ENCODE data around the gene SLC6A12.

SLC6A12 gene

GRCh38 chr12:212415-212714 lies 1.6 kb downstream of the SLC6A12 start:
- no peak for DNase-seq (ENCODE audit: insufficient read length)
- TF ChIP-seq POLR2AphosphoS5 (IDR thresholded peaks at IDR 0.05; ENCODE audit: low read depth, low read length) (no peak), POLR2A (IDR thresholded peaks at IDR 0.05; ENCODE audit: low read depth, low read length) (no peak), TAF1 (IDR thresholded peaks at IDR 0.05; ENCODE audit: borderline replicate concordance, low read depth, low read length) (no peak)
- no peak for FAIRE-seq

- no peak for TF ChIP-seq TAF1 (IDR thresholded peaks at IDR 0.05; ENCODE audit: borderline replicate concordance, low read depth, low read length)
- no peak for TF ChIP-seq POLR2A (IDR thresholded peaks at IDR 0.05; ENCODE audit: low read depth, low read length)
- TF ChIP-seq POLR2AphosphoS5 (IDR thresholded peaks at IDR 0.05; ENCODE audit: low read depth, low read length): no peak
- DNase-seq (ENCODE audit: insufficient read length): no peak
- FAIRE-seq: no peak
Measured at GRCh38 chr12:211639-212414, 2.1 kb downstream of the SLC6A12 start.

- no peak for DNase-seq (ENCODE audit: insufficient read length)
- no peak for FAIRE-seq
- TF ChIP-seq POLR2AphosphoS5 (IDR thresholded peaks at IDR 0.05; ENCODE audit: low read depth, low read length) (no peak), TAF1 (IDR thresholded peaks at IDR 0.05; ENCODE audit: borderline replicate concordance, low read depth, low read length) (no peak), POLR2A (IDR thresholded peaks at IDR 0.05; ENCODE audit: low read depth, low read length) (no peak)
Measured at GRCh38 chr12:211142-211465, 2.9 kb downstream of the SLC6A12 start.

GRCh38 chr12:210277-211141 lies 3.4 kb downstream of the SLC6A12 start:
- DNase-seq (ENCODE audit: insufficient read length) (no peak), FAIRE-seq (no peak)
- TF ChIP-seq POLR2AphosphoS5 (IDR thresholded peaks at IDR 0.05; ENCODE audit: low read depth, low read length) (no peak), TAF1 (IDR thresholded peaks at IDR 0.05; ENCODE audit: borderline replicate concordance, low read depth, low read length) (no peak), POLR2A (IDR thresholded peaks at IDR 0.05; ENCODE audit: low read depth, low read length) (no peak)

GRCh38 chr12:209851-210250 lies 4.1 kb downstream of the SLC6A12 start:
- no peak for TF ChIP-seq POLR2AphosphoS5 (IDR thresholded peaks at IDR 0.05; ENCODE audit: low read depth, low read length)
- no peak for TF ChIP-seq POLR2A (IDR thresholded peaks at IDR 0.05; ENCODE audit: low read depth, low read length)
- TF ChIP-seq TAF1 (IDR thresholded peaks at IDR 0.05; ENCODE audit: borderline replicate concordance, low read depth, low read length): no peak
- DNase-seq (ENCODE audit: insufficient read length) (no peak), FAIRE-seq (no peak)

- TF ChIP-seq POLR2A (IDR thresholded peaks at IDR 0.05; ENCODE audit: low read depth, low read length) (no peak), TAF1 (IDR thresholded peaks at IDR 0.05; ENCODE audit: borderline replicate concordance, low read depth, low read length) (no peak), POLR2AphosphoS5 (IDR thresholded peaks at IDR 0.05; ENCODE audit: low read depth, low read length) (no peak)
- no peak for FAIRE-seq
- no peak for DNase-seq (ENCODE audit: insufficient read length)
Measured at GRCh38 chr12:209246-209645, 4.7 kb downstream of the SLC6A12 start.

- DNase-seq (ENCODE audit: insufficient read length): no peak
- no peak for TF ChIP-seq POLR2A (IDR thresholded peaks at IDR 0.05; ENCODE audit: low read depth, low read length)
- no peak for FAIRE-seq
Measured at GRCh38 chr12:208813-209212, 5.1 kb downstream of the SLC6A12 start.

- DNase-seq (ENCODE audit: insufficient read length) (no peak), FAIRE-seq (no peak)
- TF ChIP-seq POLR2A (IDR thresholded peaks at IDR 0.05; ENCODE audit: low read depth, low read length): no peak
- TF ChIP-seq TAF1 (IDR thresholded peaks at IDR 0.05; ENCODE audit: borderline replicate concordance, low read depth, low read length): no peak
- TF ChIP-seq POLR2AphosphoS5 (IDR thresholded peaks at IDR 0.05; ENCODE audit: low read depth, low read length): no peak
Measured at GRCh38 chr12:207804-208203, 6.2 kb downstream of the SLC6A12 start.

GRCh38 chr12:206746-207440 lies 7.1 kb downstream of the SLC6A12 start:
- no peak for DNase-seq (ENCODE audit: insufficient read length)
- FAIRE-seq: no peak
- TF ChIP-seq TAF1 (IDR thresholded peaks at IDR 0.05; ENCODE audit: borderline replicate concordance, low read depth, low read length): no peak
- no peak for TF ChIP-seq POLR2A (IDR thresholded peaks at IDR 0.05; ENCODE audit: low read depth, low read length)
- TF ChIP-seq POLR2AphosphoS5 (IDR thresholded peaks at IDR 0.05; ENCODE audit: low read depth, low read length): no peak

GRCh38 chr12:205026-205425 lies 8.9 kb downstream of the SLC6A12 start:
- TF ChIP-seq TAF1 (IDR thresholded peaks at IDR 0.05; ENCODE audit: borderline replicate concordance, low read depth, low read length) (no peak), POLR2A (IDR thresholded peaks at IDR 0.05; ENCODE audit: low read depth, low read length) (no peak), POLR2AphosphoS5 (IDR thresholded peaks at IDR 0.05; ENCODE audit: low read depth, low read length) (no peak)
- FAIRE-seq: no peak

GRCh38 chr12:204261-204678 lies 9.7 kb downstream of the SLC6A12 start:
- TF ChIP-seq TAF1 (IDR thresholded peaks at IDR 0.05; ENCODE audit: borderline replicate concordance, low read depth, low read length) (no peak), POLR2A (IDR thresholded peaks at IDR 0.05; ENCODE audit: low read depth, low read length) (no peak), POLR2AphosphoS5 (IDR thresholded peaks at IDR 0.05; ENCODE audit: low read depth, low read length) (no peak)
- DNase-seq (ENCODE audit: insufficient read length): no peak
- FAIRE-seq: no peak

More at GRCh38 chr12:205026-205425, 8.9 kb downstream of the SLC6A12 start:
- DNase-seq (ENCODE audit: insufficient read length): no peak

All from GM12892 (cell line).